ENCODE data around the gene CHST7. TPM values are rescaled to one million over a fixed set of nuclear protein-coding genes. Genes with fewer than 3 reads are reported as not detected.

The CHST7 gene
- total and polyA plus RNA-seq, 2 of the 8 experiments (the other 6 are each of a cell fraction or from before 2014, with no cell fraction given), result 7.9 to 14.1 TPM

GRCh38 chrX:46635186-46635585 is 61.6 kb downstream of the CHST7 start:
- H2BK120ac ChIP-seq (replicated peaks; ENCODE audit: low read depth, low read length), result no peak overlapping the region
- H3K4ac ChIP-seq (replicated peaks; ENCODE audit: insufficient read length, low read depth, low read length), result no peak overlapping the region
- DNase-seq (ENCODE audit: low read depth in 1 of 2, low spot score in 2 of 2), result no peak
- peaks cover 0 to 5% (median 0%) of the 10 kb centered on the region in 4 experiments; a peak in 1 of 8 replicates for H3K36me3 ChIP-seq (ENCODE audit: control insufficient read depth in 2 of 4, insufficient read depth in 4 of 4, low read length in 3 of 4)
- H4K91ac ChIP-seq (replicated peaks; ENCODE audit: insufficient read length, low read length), result no peak overlapping the region
- CTCF ChIA-PET (ENCODE audit: partially characterized antibody), result no interaction called here
- no peak overlapping the region for H3K4me3 ChIP-seq (ENCODE audit: extremely low read depth in 1 of 4, insufficient read depth in 2 of 4, low read depth in 3 of 4, low read length in 4 of 4)
- no peaks in the 10 kb centered on the region for H4K20me1 ChIP-seq (replicated peaks in 1 of 2; ENCODE audit: control insufficient read depth in 1 of 2, insufficient read depth in 2 of 2, low read length in 2 of 2)
- H3K9me3 ChIP-seq (ENCODE audit: insufficient read depth in 2 of 2, low read depth in 1 of 2, low read length in 1 of 2), result no peaks in the 10 kb centered on the region
- no peaks in the 10 kb centered on the region for H3K79me1 ChIP-seq (ENCODE audit: low read depth, low read length)
- POLR2A ChIA-PET (ENCODE audit: partially characterized antibody), result no interaction called here
- H3K14ac ChIP-seq (ENCODE audit: insufficient read length), result no peak overlapping the region
- no peaks in the 10 kb centered on the region for H3K23me2 ChIP-seq (ENCODE audit: low read depth, low read length)
- no peak overlapping the region for H2AK5ac ChIP-seq (ENCODE audit: low read depth, low read length)
- FAIRE-seq, result no peak
- H4K8ac ChIP-seq (ENCODE audit: extremely low read depth, insufficient read depth, low read length), result no peak overlapping the region
- no peak overlapping the region for H2BK20ac ChIP-seq (ENCODE audit: low read length)
- no peak overlapping the region for H2BK5ac ChIP-seq (ENCODE audit: low read depth, low read length)
- H3K9ac ChIP-seq (replicated peaks in 1 of 4; ENCODE audit: extremely low read depth in 1 of 4, low read depth in 3 of 4, low read length in 3 of 4), result no peak overlapping the region
- no peaks in the 10 kb centered on the region for H3K27me3 ChIP-seq (replicated peaks in 1 of 4; ENCODE audit: control insufficient read depth in 3 of 4, extremely low read depth in 1 of 4, insufficient read depth in 3 of 4, low read length in 3 of 4)
- H3K23ac ChIP-seq (ENCODE audit: insufficient read length), result no peak overlapping the region
- no peak overlapping the region for H3K27ac ChIP-seq (ENCODE audit: low read depth, low read length)
- 91% methylated on average over 2 of the region's 2 CpGs; no CpG with 5 or more reads in 1 of the 2 experiments for WGBS, 2 experiments (ENCODE audit: extremely low coverage in 1 of 2, insufficient coverage in 1 of 2, insufficient read length in 1 of 2, insufficient replicate concordance in 2 of 2, low coverage in 1 of 2, low lambda C conversion rate in 2 of 2, missing lambda C conversion rate in 1 of 2)
- H2BK15ac ChIP-seq (ENCODE audit: low read length), result no peak overlapping the region
- H3K79me2 ChIP-seq (ENCODE audit: control insufficient read depth in 1 of 2, insufficient read depth in 2 of 2, low read length in 2 of 2), result no peaks in the 10 kb centered on the region
- no peak overlapping the region for H3K56ac ChIP-seq (replicated peaks; ENCODE audit: insufficient read length, low read depth, low read length)
- H3K18ac ChIP-seq (ENCODE audit: extremely low read depth, low read length), result no peak overlapping the region
- H3K4me2 ChIP-seq (ENCODE audit: insufficient read depth in 1 of 2, low read depth in 2 of 2, low read length in 2 of 2), result no peak overlapping the region
- no peak overlapping the region for H4K5ac ChIP-seq (ENCODE audit: insufficient read length, low read depth, low read length)
- no peak overlapping the region for H2AFZ ChIP-seq (ENCODE audit: low read length)
- H3K4me1 ChIP-seq (replicated peaks in 1 of 4; ENCODE audit: control insufficient read depth in 3 of 4, insufficient read depth in 4 of 4, low read length in 3 of 4), result no peaks in the 10 kb centered on the region
- no peak overlapping the region for H2BK12ac ChIP-seq (ENCODE audit: low read depth, low read length)
- TF ChIP-seq RFX5 (IDR thresholded peaks at IDR 0.05; ENCODE audit: borderline replicate concordance, low read depth, low read length), result no peak
- TF ChIP-seq SP4 (IDR thresholded peaks at IDR 0.05; ENCODE audit: low read length), result no peak
- TF ChIP-seq USF2 (IDR thresholded peaks at IDR 0.05; ENCODE audit: low read length), result no peak
- TF ChIP-seq ZNF274 (IDR thresholded peaks at IDR 0.05; ENCODE audit: borderline replicate concordance, extremely low read depth, low read length), result no peak
- no peak for TF ChIP-seq CHD2 (IDR thresholded peaks at IDR 0.05; ENCODE audit: low read length)
- no peak for TF ChIP-seq EZH2 (IDR thresholded peaks at IDR 0.05; ENCODE audit: low read depth, low read length, severe bottlenecking)
- no peak for TF ChIP-seq SP2 (IDR thresholded peaks at IDR 0.05; ENCODE audit: low read length)
- no peak for TF ChIP-seq CREB1 (IDR thresholded peaks at IDR 0.05)
- no peak for TF ChIP-seq ATF2 (IDR thresholded peaks at IDR 0.05; ENCODE audit: low read length)
- no peak for TF ChIP-seq SUZ12 (IDR thresholded peaks at IDR 0.05; ENCODE audit: low read length)
- no peak for TF ChIP-seq RXRA (IDR thresholded peaks at IDR 0.05; ENCODE audit: insufficient read depth, low read depth, low read length)
- TF ChIP-seq JUND (IDR thresholded peaks at IDR 0.05; ENCODE audit: low read length), result no peak
- no peak for TF ChIP-seq RBBP5 (IDR thresholded peaks at IDR 0.05; ENCODE audit: borderline replicate concordance, low read depth, low read length)

All from H1 (cell line).